Activated CD8-positive, alpha-beta T cell treated with anti-CD3 and anti-CD28 coated beads for 36 hours (primary cell): ENCODE measurements around the gene IL22RA2. TPM values are rescaled to one million over a fixed set of nuclear protein-coding genes. Genes with fewer than 3 reads are reported as not detected.
"Not testable (repeated sequence)": the region's sequence is repeated elsewhere in the genome, so short reads cannot be mapped to it uniquely, and the experiment has no call there.

ENCODE experiments used
- ATAC-seq: fragments of 200-7000 bp; cut with Tn5 transposase; one replicate; pipeline ENCODE4 v1.10.0; 2021; ENCODE audit warnings: mild to moderate bottlenecking, moderate library complexity
- CTCF ChIA-PET: fragments of 350-600 bp; sonication (Branson Sonifier 250); formaldehyde crosslinking; loops from one replicate; lab custom pipeline; 2021; ENCODE audit warnings: antibody characterized with exemption; lab: Charles Lee
- POLR2A ChIA-PET: fragments of 350-600 bp; sonication (Branson Sonifier 250); formaldehyde crosslinking; loops from one replicate; lab custom pipeline; 2021; ENCODE audit warnings: antibody characterized with exemption; lab: Charles Lee
- DNase-seq: peaks from one replicate; pipeline ENCODE4 v3.0.0-alpha.2; 2020
- H3K27ac Mint-ChIP-seq: one replicate; pipeline ENCODE4 v1.8.0; 2021; ENCODE audit warnings: mild to moderate bottlenecking, mixed read lengths
- H3K27me3 Mint-ChIP-seq: one replicate; pipeline ENCODE4 v1.8.0; 2021; ENCODE audit warnings: mixed read lengths
- H3K36me3 Mint-ChIP-seq: one replicate; pipeline ENCODE4 v1.8.0; 2021; ENCODE audit warnings: low read depth, mixed read lengths
- H3K4me1 Mint-ChIP-seq: one replicate; pipeline ENCODE4 v1.8.0; 2021; ENCODE audit warnings: low read depth, mixed read lengths
- H3K4me3 Mint-ChIP-seq: one replicate; pipeline ENCODE4 v1.8.0; 2021; ENCODE audit warnings: mild to moderate bottlenecking, moderate library complexity, mixed read lengths
- H3K9me3 Mint-ChIP-seq: one replicate; pipeline ENCODE4 v1.8.0; 2021; ENCODE audit warnings: mixed read lengths
- intact Hi-C: fragments of 100-400 bp; cut with micrococcal nuclease; formaldehyde crosslinking; loops from one replicate; pipeline ENCODE4 v1.10.0; 2022
- total RNA-seq, 2 experiments: library from RNA; stranded (reverse); gene quantifications; one replicate each; pipeline ENCODE4 v1.2.3, GENCODE V29; 2021
- TF ChIP-seq, protein P1 (sequence below): fragments of 200-600 bp; IDR thresholded peaks from one replicate; pipeline ENCODE4 v1.8.0; 2022; ENCODE audit warnings: antibody characterized with exemption, mild to moderate bottlenecking

Gene IL22RA2
- total RNA-seq, 2 experiments from 2014 or later = not detected

DNA sequence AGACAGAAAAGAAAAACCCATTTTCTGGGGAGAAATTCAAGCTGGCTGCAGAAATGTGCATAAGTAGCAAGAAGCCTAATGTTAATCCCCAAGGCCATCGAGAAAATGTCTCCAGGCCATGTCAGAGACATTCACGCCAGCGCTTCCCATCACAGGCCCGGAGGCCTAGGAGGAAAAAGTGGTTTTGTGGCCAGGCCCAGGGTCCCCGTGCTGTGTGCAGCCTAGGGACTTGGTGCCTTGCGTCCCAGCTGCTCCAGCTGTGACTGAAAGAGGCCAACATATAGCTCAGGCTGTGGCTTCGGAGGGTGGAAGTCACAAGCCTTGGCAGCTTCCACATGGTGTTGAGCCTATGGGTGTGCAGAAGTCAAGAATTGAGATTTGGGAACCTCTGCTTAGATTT is 34.8 kb upstream of the IL22RA2 start:
- peaks cover 40% of the 10 kb centered on the region for H3K36me3 Mint-ChIP-seq
- no peak overlapping the region for H3K27ac Mint-ChIP-seq

DNA sequence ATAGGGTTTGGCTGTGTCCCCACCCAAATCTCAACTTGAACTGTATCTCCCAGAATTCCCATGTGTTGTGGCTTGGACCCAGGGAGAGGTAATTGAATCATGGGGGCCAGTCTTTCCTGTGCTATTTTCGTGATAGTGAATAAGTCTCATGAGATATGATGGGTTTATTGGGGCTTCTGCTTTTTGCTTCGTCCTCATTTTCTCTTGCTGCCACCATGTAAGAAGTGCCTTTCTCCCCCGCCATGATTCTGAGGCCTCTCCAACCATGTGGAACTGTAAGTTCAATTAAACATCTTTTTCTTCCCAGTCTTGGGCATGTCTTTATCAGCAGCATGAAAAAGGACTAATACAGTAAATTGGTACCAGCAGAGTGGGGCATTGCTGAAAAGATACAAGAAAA is 34.0 kb upstream of the IL22RA2 start:
- CTCF ChIA-PET, ATAC-seq, POLR2A ChIA-PET: not testable (repeated sequence)

More for the DNA sequence above, 34.8 kb upstream of the IL22RA2 start:
- ATAC-seq = no peak
- CTCF ChIA-PET = no interaction called here
- Mint-ChIP-seq H3K4me3 (no peak overlapping the region), H3K27me3 (no peaks in the 10 kb centered on the region), H3K4me1 (peaks cover 16% of the 10 kb centered on the region), H3K9me3 (peaks cover 7% of the 10 kb centered on the region)
- no peak for DNase-seq
- TF ChIP-seq, protein P1, sequence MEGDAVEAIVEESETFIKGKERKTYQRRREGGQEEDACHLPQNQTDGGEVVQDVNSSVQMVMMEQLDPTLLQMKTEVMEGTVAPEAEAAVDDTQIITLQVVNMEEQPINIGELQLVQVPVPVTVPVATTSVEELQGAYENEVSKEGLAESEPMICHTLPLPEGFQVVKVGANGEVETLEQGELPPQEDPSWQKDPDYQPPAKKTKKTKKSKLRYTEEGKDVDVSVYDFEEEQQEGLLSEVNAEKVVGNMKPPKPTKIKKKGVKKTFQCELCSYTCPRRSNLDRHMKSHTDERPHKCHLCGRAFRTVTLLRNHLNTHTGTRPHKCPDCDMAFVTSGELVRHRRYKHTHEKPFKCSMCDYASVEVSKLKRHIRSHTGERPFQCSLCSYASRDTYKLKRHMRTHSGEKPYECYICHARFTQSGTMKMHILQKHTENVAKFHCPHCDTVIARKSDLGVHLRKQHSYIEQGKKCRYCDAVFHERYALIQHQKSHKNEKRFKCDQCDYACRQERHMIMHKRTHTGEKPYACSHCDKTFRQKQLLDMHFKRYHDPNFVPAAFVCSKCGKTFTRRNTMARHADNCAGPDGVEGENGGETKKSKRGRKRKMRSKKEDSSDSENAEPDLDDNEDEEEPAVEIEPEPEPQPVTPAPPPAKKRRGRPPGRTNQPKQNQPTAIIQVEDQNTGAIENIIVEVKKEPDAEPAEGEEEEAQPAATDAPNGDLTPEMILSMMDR = no peak
- POLR2A ChIA-PET = no interaction called here
- intact Hi-C loops = no loop called here

DNA sequence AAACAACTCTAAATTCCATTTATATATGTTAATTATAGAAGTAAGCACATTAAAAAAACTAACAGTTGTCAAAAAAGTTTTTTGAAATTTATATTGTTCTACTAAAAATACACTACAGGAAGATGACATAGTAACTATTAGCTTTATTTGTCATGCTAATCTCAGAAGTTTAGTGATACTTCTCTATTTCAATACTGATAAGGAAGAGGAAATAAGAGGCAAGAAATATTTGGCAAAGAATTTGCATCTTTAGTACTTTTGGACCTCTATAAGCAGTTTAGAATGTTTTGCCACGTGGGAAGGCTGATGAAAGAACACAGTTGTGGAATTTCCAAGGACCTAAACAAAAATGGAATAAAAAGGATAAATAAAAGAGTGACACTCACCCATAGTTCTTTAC is 33.1 kb upstream of the IL22RA2 start:
- Mint-ChIP-seq H3K27ac (no peak overlapping the region), H3K9me3 (peaks cover 7% of the 10 kb centered on the region), H3K36me3 (peaks cover 41% of the 10 kb centered on the region)

More for the DNA sequence above, 34.0 kb upstream of the IL22RA2 start:
- intact Hi-C loops, H3K27ac Mint-ChIP-seq, H3K27me3 Mint-ChIP-seq, H3K4me3 Mint-ChIP-seq, DNase-seq, H3K9me3 Mint-ChIP-seq: not testable (repeated sequence)
- H3K36me3 Mint-ChIP-seq = peaks cover 42% of the 10 kb centered on the region
- H3K4me1 Mint-ChIP-seq = peaks cover 11% of the 10 kb centered on the region

DNA sequence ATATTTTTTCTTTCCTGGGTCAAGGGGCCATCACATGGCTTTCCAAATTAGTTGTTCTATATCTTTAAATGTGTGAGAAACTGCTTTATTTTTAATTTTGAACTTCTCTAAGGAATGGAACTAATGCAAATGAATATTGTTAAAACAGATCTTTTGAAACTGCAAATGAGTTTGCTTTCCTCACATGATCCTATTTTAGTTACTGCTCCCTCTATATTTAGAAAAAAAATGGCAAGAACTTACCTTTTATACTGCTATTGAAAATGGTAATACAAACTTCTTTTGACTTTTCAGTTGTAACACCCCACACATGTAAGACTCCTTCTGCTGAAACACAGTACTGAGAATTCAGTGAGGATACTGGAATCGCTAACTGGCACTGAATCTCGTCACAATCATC is 29.8 kb upstream of the IL22RA2 start:
- no peak for ATAC-seq
- no peaks in the 10 kb centered on the region for H3K9me3 Mint-ChIP-seq

More for the DNA sequence above, 33.1 kb upstream of the IL22RA2 start:
- intact Hi-C loops = no loop called here
- Mint-ChIP-seq H3K4me1 (peaks cover 6% of the 10 kb centered on the region), H3K4me3 (no peak overlapping the region), H3K27me3 (no peaks in the 10 kb centered on the region)
- ChIA-PET CTCF (no interaction called here), POLR2A (no interaction called here)
- TF ChIP-seq, protein P1 = no peak
- ATAC-seq (no peak), DNase-seq (no peak)

DNA sequence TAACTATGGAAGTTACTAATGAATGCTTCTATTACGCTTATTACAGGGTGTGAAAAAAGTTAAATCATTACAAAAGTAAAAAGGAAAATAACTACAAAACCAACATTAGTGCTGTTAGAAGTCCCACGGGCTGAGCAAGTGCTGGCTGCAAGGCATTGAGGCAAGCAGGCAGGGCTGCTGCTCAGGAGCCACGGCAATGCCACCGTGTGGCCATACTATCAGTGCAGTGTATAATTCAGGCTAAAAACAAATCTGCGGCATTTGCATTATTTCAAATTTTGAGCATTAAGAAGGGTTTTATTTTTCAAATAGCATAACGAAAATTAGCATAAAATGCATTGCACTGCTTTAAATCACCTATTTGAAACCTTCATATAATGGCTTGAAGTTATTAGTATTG is 28.6 kb upstream of the IL22RA2 start:
- ChIA-PET CTCF (no interaction called here), POLR2A (no interaction called here)
- DNase-seq (peak; percentile 19), ATAC-seq (no peak)
- H3K27ac Mint-ChIP-seq = no peak overlapping the region
- TF ChIP-seq, protein P1 = no peak
- H3K36me3 Mint-ChIP-seq = peaks cover 37% of the 10 kb centered on the region
- no peaks in the 10 kb centered on the region for H3K9me3 Mint-ChIP-seq
- H3K4me3 Mint-ChIP-seq = no peak overlapping the region
- H3K27me3 Mint-ChIP-seq = no peaks in the 10 kb centered on the region
- peaks cover 3% of the 10 kb centered on the region for H3K4me1 Mint-ChIP-seq
- intact Hi-C loops = no loop called here

More for the DNA sequence above, 29.8 kb upstream of the IL22RA2 start:
- intact Hi-C loops = no loop called here
- Mint-ChIP-seq H3K4me3 (no peak overlapping the region), H3K27ac (no peak overlapping the region), H3K4me1 (no peaks in the 10 kb centered on the region), H3K27me3 (no peaks in the 10 kb centered on the region), H3K36me3 (peaks cover 38% of the 10 kb centered on the region)
- POLR2A ChIA-PET = no interaction called here
- DNase-seq = no peak
- CTCF ChIA-PET = no interaction called here
- TF ChIP-seq, protein P1 = no peak

DNA sequence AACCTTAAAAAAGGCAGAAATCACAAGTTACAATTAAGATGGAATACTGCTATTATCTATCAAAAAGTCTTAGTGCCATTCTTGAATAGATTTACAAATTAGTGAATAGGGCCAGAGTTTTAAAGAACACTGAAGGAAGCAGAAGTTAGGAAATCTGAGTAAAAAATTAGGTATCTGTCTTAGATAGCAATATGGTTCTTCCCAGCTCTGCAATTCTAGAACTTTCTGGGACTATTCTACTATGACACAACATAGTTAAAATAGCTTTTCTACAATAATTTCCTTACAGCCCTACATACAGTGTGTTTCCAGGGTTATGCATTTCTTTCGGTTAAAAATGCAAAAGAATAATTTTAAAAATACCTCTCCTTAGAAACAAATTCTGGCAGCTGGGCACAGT is 27.6 kb upstream of the IL22RA2 start:
- no peak for DNase-seq
- POLR2A ChIA-PET = no interaction called here
- Mint-ChIP-seq H3K27ac (no peak overlapping the region), H3K36me3 (peaks cover 40% of the 10 kb centered on the region), H3K4me1 (peaks cover 9% of the 10 kb centered on the region), H3K4me3 (no peak overlapping the region), H3K27me3 (no peaks in the 10 kb centered on the region), H3K9me3 (no peaks in the 10 kb centered on the region)
- TF ChIP-seq, protein P1 = no peak
- ATAC-seq = no peak
- CTCF ChIA-PET = no interaction called here
- intact Hi-C loops = no loop called here
